Esophagus muscularis mucosa (tissue), 4 donors: ENCODE data around the gene ARNT2.

Experiments
- CTCF ChIP-seq, 3 experiments: fragments of 200-600 bp in 2 of 3; fragments of 450-650 bp in 1 of 3; sonication (generic) in 2 of 3; IDR thresholded peaks; one replicate each; pipeline ENCODE4 v1.5.1; 2017 to 2019; ENCODE audit warnings: antibody characterized with exemption in 3 of 3, mild to moderate bottlenecking in 2 of 3, moderate library complexity in 1 of 3
- EP300 ChIP-seq: sonication (generic); formaldehyde crosslinking; IDR thresholded peaks from one replicate; pipeline ENCODE4 v1.6.1; 2017; ENCODE audit warnings: antibody characterized with exemption
- POLR2A ChIP-seq: fragments of 450-650 bp; IDR thresholded peaks from one replicate; pipeline ENCODE4 v1.6.1; 2017; ENCODE audit warnings: antibody characterized with exemption, moderate library complexity, mild to moderate bottlenecking, low read depth
- POLR2AphosphoS5 ChIP-seq, 2 donors: sonication (generic); formaldehyde crosslinking; IDR thresholded peaks; one replicate each; pipeline ENCODE4 v1.6.1; 2017; ENCODE audit warnings: antibody characterized with exemption in 2 of 2

GRCh38 chr15:80494756-80495155 lies 90.6 kb downstream of the ARNT2 start:
- TF ChIP-seq CTCF (IDR thresholded peaks at IDR 0.05) = no peak
- no peak for TF ChIP-seq POLR2A
- TF ChIP-seq POLR2AphosphoS5 (IDR thresholded peaks at IDR 0.05) = no peak
- TF ChIP-seq EP300 = no peak
